Loucy (cell line): ENCODE measurements around the gene GALNT18.

Experiments
- H2AFZ ChIP-seq: fragments of 200-600 bp; sonication (generic); 2 replicates; pipeline ENCODE4 v1.6.0; 2016; ENCODE audit warnings: antibody characterized with exemption, mild to moderate bottlenecking, low read length, moderate library complexity
- H3F3A ChIP-seq: fragments of 200-600 bp; 2 replicates; pipeline ENCODE4 v1.6.0; 2016; ENCODE audit warnings: antibody characterized with exemption, low read depth, mild to moderate bottlenecking
- H3K27me3 ChIP-seq: fragments of 200-600 bp; sonication (generic); 2 replicates; pipeline ENCODE4 v1.6.1; 2014; ENCODE audit warnings: low read length, mild to moderate bottlenecking; ENCODE audit not compliant: insufficient read depth, poor library complexity, severe bottlenecking
- H3K36me3 ChIP-seq: fragments of 200-600 bp; sonication (generic); 2 replicates; pipeline ENCODE4 v1.6.1; 2016; ENCODE audit warnings: low read length; ENCODE audit not compliant: insufficient read depth
- H3K4me1 ChIP-seq: fragments of 200-600 bp; sonication (generic); 2 replicates; pipeline ENCODE4 v1.5.1; 2014; ENCODE audit warnings: low read length, mild to moderate bottlenecking; ENCODE audit not compliant: insufficient read depth, poor library complexity, severe bottlenecking
- H3K4me2 ChIP-seq: fragments of 200-600 bp; sonication (generic); 2 replicates; pipeline ENCODE4 v1.6.0; 2014; ENCODE audit warnings: antibody characterized with exemption, low read length, low read depth, mild to moderate bottlenecking; ENCODE audit not compliant: poor library complexity, severe bottlenecking
- H3K4me3 ChIP-seq: fragments of 200-600 bp; sonication (generic); 2 replicates; pipeline ENCODE4 v1.5.1; 2014; ENCODE audit warnings: low read length, mild to moderate bottlenecking, mixed read lengths; ENCODE audit not compliant: poor library complexity, severe bottlenecking
- H3K79me2 ChIP-seq: fragments of 200-600 bp; sonication (generic); 2 replicates; pipeline ENCODE4 v1.6.1; 2014; ENCODE audit warnings: low read length; ENCODE audit not compliant: insufficient read depth
- H3K9ac ChIP-seq: fragments of 200-600 bp; sonication (generic); 2 replicates; pipeline ENCODE4 v1.6.0; 2014; ENCODE audit warnings: mild to moderate bottlenecking, low read depth, low read length, moderate library complexity; ENCODE audit not compliant: poor library complexity, severe bottlenecking
- H3K9me2 ChIP-seq: fragments of 200-600 bp; sonication (generic); replicated peaks from 2 replicates; pipeline ENCODE4 v1.6.1; 2016; ENCODE audit warnings: low read depth, low read length, mixed read lengths
- H3K9me3 ChIP-seq: fragments of 200-600 bp; sonication (generic); 2 replicates; pipeline ENCODE4 v1.6.1; 2014; ENCODE audit warnings: mild to moderate bottlenecking, antibody characterized with exemption, low read length, low read depth; ENCODE audit not compliant: insufficient read depth
- H4K20me1 ChIP-seq: fragments of 200-600 bp; sonication (generic); 2 replicates; pipeline ENCODE4 v1.6.0; 2014; ENCODE audit warnings: antibody characterized with exemption, low read length, mild to moderate bottlenecking; ENCODE audit not compliant: insufficient read depth, poor library complexity, severe bottlenecking
- EZH2phosphoT487 ChIP-seq: fragments of 200-600 bp; IDR thresholded peaks from 2 replicates; pipeline ENCODE4 v1.6.1; 2018; ENCODE audit warnings: antibody characterized with exemption, mild to moderate bottlenecking, moderate library complexity, borderline replicate concordance
- TF ChIP-seq, protein P1 (sequence below): fragments of 200-600 bp; sonication (generic); conservative IDR thresholded peaks from 2 replicates; pipeline ENCODE4 v1.5.1; 2014; ENCODE audit warnings: mild to moderate bottlenecking, antibody characterized with exemption, low read length

The GALNT18 gene

DNA sequence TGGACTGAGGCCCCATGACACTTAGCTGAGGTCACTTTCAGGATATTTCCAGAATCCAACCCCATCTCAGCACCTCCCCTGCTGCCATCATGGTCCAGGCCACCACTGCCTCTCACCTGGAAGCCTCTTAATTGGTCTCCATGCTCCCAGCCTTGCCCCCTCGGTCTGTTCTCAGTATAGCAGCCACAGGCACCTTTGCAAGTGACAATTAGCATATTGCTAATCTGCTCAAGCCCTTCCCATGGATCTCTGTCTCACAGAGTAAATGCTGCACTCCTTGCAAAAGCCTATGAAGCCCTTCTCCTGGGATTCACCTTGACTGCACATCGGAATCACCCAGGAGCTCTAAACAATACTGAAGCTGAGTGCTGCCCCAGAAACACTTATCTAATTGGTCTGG, 175.2 kb downstream of the GALNT18 start:
- Histone ChIP-seq H3K9ac (no peak overlapping the region), H3K9me3 (no peaks in the 10 kb centered on the region)
- TF ChIP-seq, protein P1, sequence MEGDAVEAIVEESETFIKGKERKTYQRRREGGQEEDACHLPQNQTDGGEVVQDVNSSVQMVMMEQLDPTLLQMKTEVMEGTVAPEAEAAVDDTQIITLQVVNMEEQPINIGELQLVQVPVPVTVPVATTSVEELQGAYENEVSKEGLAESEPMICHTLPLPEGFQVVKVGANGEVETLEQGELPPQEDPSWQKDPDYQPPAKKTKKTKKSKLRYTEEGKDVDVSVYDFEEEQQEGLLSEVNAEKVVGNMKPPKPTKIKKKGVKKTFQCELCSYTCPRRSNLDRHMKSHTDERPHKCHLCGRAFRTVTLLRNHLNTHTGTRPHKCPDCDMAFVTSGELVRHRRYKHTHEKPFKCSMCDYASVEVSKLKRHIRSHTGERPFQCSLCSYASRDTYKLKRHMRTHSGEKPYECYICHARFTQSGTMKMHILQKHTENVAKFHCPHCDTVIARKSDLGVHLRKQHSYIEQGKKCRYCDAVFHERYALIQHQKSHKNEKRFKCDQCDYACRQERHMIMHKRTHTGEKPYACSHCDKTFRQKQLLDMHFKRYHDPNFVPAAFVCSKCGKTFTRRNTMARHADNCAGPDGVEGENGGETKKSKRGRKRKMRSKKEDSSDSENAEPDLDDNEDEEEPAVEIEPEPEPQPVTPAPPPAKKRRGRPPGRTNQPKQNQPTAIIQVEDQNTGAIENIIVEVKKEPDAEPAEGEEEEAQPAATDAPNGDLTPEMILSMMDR: no peak
- no peak for TF ChIP-seq EZH2phosphoT487

DNA sequence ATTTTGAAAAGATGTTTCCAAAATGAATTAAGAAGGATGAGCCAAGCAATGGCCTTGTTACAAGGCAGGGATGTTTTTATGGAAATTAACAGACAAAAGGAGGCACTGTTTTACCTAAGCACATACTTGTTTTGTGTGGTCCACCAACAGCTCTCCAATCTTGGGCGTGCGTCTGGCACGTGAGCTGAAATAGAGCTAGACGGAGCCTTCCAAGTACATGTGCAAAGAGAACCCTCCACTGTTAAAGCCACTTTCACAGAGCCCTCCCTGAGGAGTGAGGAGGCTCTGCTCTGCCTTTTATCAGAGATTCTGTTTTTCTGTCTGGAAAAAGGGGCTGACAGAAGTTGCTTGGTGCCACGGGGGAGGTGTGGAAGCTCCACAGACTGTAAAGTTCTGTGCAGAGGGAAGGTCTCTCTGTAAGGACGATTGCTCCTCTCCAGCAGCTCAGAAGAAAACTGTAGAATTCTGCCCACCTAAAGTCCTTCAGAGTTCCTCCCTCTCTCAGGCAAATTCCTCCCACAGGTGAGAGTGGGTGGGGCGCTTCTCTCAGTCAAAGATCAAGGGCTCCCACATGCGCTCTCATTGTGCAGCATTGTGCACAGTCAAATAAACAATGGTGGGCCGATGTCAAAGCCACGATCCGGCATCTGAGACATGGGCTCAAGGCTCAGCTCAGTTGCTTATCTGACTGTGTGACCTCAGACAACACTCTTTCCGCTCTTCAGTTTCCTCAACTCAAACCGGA, 176.2 kb downstream of the GALNT18 start:
- Histone ChIP-seq H3K4me1 (no peaks in the 10 kb centered on the region), H3K9me3 (no peaks in the 10 kb centered on the region), H4K20me1 (no peaks in the 10 kb centered on the region), H3K9ac (no peak overlapping the region), H3K9me2 (no peaks in the 10 kb centered on the region), H3K36me3 (no peaks in the 10 kb centered on the region), H3K4me3 (no peak overlapping the region), H2AFZ (no peak overlapping the region), H3F3A (no peaks in the 10 kb centered on the region), H3K27me3 (no peaks in the 10 kb centered on the region), H3K79me2 (no peaks in the 10 kb centered on the region), H3K4me2 (no peak overlapping the region)
- TF ChIP-seq, protein P1: no peak
- TF ChIP-seq EZH2phosphoT487: no peak

More for the DNA sequence above, 175.2 kb downstream of the GALNT18 start:
- H3F3A ChIP-seq: no peaks in the 10 kb centered on the region
- H3K79me2 ChIP-seq: no peaks in the 10 kb centered on the region
- no peaks in the 10 kb centered on the region for H3K36me3 ChIP-seq
- H4K20me1 ChIP-seq: no peaks in the 10 kb centered on the region
- H3K27me3 ChIP-seq: no peaks in the 10 kb centered on the region
- no peaks in the 10 kb centered on the region for H3K9me2 ChIP-seq
- no peaks in the 10 kb centered on the region for H3K4me1 ChIP-seq
- H3K4me3 ChIP-seq: no peak overlapping the region
- no peak overlapping the region for H3K4me2 ChIP-seq
- H2AFZ ChIP-seq: no peak overlapping the region

- H3K27me3 ChIP-seq: no peaks in the 10 kb centered on the region
- H3K4me3 ChIP-seq: no peak overlapping the region
- H2AFZ ChIP-seq: no peak overlapping the region
- no peaks in the 10 kb centered on the region for H3F3A ChIP-seq
- no peaks in the 10 kb centered on the region for H3K9me2 ChIP-seq
- H3K79me2 ChIP-seq: no peaks in the 10 kb centered on the region
- no peaks in the 10 kb centered on the region for H4K20me1 ChIP-seq
- no peak for TF ChIP-seq EZH2phosphoT487
- TF ChIP-seq, protein P1: no peak
- H3K4me1 ChIP-seq: no peaks in the 10 kb centered on the region
- no peaks in the 10 kb centered on the region for H3K9me3 ChIP-seq
- no peaks in the 10 kb centered on the region for H3K36me3 ChIP-seq
- H3K4me2 ChIP-seq: no peak overlapping the region
- no peak overlapping the region for H3K9ac ChIP-seq
Observed at GRCh38 chr11:11444804-11445131, 177.0 kb downstream of the GALNT18 start.
